ENCODE results near the gene CACNA2D2. TPM values are rescaled to one million over a fixed set of nuclear protein-coding genes. Genes with fewer than 3 reads are reported as not detected.

Gene CACNA2D2
- total RNA-seq, 1 donor from 2014 or later = 1.8 TPM

- intact Hi-C loops (cut with micrococcal nuclease) = no loop called here
Observed at GRCh38 chr3:50433954-50434353, 69.5 kb downstream of the CACNA2D2 start.

DNA sequence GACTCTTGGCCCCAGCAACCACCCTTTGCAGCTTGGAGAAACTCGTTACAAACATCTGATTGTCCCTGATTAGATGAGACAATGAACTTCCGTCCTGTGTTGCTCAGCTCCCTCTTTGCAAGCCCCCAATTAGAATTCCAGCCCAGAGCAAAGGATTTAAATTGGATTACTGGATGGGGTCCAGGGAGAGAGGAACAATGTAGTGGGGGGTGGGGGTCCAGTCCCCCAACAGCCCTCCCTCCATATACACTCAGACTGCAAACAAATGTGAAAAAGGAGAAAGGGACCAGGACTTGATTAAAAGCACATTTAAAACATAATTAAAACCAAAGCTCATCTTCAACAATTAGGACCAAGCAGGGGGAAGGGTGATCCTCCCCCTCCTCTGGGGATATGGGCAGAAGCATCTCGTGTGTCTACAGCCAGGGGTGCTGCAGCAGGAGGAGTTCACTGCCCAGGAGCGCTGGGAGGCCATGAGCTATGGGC lies 72.4 kb downstream of the CACNA2D2 start:
- intact Hi-C loops (cut with micrococcal nuclease) = no loop called here

- intact Hi-C loops (cut with micrococcal nuclease) = no loop called here
Observed at GRCh38 chr3:50430191-50430590, 73.2 kb downstream of the CACNA2D2 start.

GRCh38 chr3:50428007-50428633 lies 75.3 kb downstream of the CACNA2D2 start:
- intact Hi-C loops (cut with micrococcal nuclease) = no loop called here

DNA sequence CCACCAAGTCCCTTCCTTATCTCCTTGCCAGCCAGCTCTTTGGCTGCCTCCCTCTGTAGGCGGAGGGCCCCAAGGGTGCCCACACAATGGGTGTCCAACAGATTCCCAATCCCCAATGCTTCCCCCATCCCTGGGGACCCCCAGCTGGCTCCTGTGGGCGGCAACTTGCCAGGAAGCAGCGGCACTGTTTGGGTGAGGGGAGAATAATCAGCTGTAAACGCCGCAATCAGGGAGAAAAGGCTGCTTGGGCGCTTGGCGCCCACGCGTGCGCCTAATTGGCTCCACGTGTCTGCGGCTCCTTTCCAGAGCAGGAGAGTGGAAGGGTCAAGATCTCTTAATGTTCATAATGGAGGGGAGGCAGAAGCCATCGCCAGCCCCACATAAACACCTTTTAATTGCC lies 76.2 kb downstream of the CACNA2D2 start:
- intact Hi-C loops (cut with micrococcal nuclease) = no loop called here

DNA sequence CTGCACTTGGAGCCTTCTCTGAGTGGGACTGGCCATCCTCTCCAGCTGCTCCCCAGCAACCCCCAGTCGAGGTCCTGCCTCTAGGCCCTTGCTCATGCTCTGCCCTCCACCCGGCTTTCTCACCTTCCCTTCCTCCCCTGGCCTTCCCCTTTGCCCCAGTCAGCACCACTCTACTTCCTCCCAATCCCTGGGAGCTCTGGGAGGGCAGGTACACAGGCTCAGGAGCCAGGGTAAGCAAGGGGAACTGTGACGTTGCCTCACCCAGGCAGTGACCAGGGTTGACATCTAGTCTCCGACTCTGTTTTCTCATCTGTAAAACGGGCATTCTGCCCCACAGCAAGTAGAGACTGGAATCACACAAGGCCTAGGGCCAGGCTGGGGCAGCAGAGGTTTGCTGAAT lies 77.5 kb downstream of the CACNA2D2 start:
- intact Hi-C loops (cut with micrococcal nuclease) = no loop called here

GRCh38 chr3:50423543-50423942 lies 79.9 kb downstream of the CACNA2D2 start:
- intact Hi-C loops (cut with micrococcal nuclease) = no loop called here

DNA sequence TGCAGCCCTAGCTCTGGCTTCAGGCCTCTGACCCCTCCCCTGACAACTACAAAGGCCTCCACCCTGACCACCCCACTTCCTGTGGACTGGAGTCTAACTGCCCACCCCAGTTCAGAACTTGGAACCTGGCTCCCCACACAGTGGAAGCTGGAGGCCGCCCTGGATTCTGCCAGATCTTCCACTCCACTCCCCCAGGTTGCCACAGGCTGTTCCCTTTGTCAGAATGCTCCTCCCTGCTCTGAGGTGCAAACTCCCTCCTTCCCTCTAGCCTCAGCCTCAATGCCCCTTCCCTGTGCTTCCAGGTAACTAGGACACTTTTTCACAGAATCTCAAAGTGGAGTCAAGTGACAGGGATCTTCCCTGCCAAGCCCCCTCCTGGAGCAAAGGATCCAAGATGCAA lies 81.3 kb downstream of the CACNA2D2 start:
- intact Hi-C loops (cut with micrococcal nuclease) = no loop called here

- intact Hi-C loops (cut with micrococcal nuclease) = no loop called here
Observed at GRCh38 chr3:50419595-50420370, 83.7 kb downstream of the CACNA2D2 start.

- intact Hi-C loops (cut with micrococcal nuclease) = no loop called here
Observed at GRCh38 chr3:50418850-50419249, 84.6 kb downstream of the CACNA2D2 start.

GRCh38 chr3:50417637-50418033 lies 85.8 kb downstream of the CACNA2D2 start:
- intact Hi-C loops (cut with micrococcal nuclease) = no loop called here

- intact Hi-C loops (cut with micrococcal nuclease) = no loop called here
Observed at GRCh38 chr3:50416736-50417636, 86.4 kb downstream of the CACNA2D2 start.

GRCh38 chr3:50415816-50416215 lies 87.6 kb downstream of the CACNA2D2 start:
- intact Hi-C loops (cut with micrococcal nuclease) = no loop called here

- intact Hi-C loops (cut with micrococcal nuclease) = no loop called here
Observed at GRCh38 chr3:50415061-50415460, 88.4 kb downstream of the CACNA2D2 start.

DNA sequence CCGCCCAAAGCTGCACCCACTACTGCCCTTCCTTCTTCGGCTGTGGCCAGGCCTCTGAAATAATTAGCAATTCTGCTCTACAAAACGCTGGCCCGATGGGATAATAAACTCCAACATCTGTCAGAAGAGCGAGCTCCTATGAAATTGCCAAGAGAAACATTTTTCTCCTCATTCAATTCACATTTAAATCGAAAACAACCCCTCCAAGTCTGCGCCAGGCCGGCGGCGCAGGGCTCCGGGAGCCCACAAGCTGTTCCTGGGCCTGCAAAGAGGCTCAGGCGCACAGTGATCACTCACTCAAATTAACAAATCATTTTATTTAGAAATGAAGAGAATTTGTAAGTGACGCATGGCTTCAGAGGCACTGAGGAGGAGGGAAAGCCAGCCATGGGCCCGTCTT lies 88.8 kb downstream of the CACNA2D2 start:
- intact Hi-C loops (cut with micrococcal nuclease) = no loop called here

GRCh38 chr3:50412231-50412754 lies 91.1 kb downstream of the CACNA2D2 start:
- intact Hi-C loops (cut with micrococcal nuclease) = no loop called here

- intact Hi-C loops (cut with micrococcal nuclease) = no loop called here
Observed at GRCh38 chr3:50411229-50411628, 92.2 kb downstream of the CACNA2D2 start.

- intact Hi-C loops (cut with micrococcal nuclease) = no loop called here
Observed at GRCh38 chr3:50410608-50411139, 92.8 kb downstream of the CACNA2D2 start.

DNA sequence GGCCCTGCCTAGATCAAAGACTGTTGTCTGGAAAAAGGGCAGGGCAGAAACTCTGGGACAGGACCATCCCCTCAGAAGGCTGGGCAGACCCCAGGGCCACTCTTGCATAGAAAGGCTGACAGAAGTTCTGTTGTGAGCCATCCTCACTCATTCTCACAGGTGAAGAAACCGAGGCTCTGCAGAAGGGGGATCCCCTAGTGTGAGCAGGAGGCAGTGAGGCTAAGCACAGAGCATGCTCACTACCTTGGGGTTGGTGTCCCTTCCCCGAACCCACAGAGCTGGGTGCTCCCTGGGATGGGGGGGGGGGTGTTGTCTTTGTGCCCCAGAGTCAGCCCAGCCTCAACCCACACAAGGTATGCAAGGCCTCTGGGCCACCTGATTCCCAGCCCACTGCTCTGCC lies 93.2 kb downstream of the CACNA2D2 start:
- intact Hi-C loops (cut with micrococcal nuclease) = no loop called here

DNA sequence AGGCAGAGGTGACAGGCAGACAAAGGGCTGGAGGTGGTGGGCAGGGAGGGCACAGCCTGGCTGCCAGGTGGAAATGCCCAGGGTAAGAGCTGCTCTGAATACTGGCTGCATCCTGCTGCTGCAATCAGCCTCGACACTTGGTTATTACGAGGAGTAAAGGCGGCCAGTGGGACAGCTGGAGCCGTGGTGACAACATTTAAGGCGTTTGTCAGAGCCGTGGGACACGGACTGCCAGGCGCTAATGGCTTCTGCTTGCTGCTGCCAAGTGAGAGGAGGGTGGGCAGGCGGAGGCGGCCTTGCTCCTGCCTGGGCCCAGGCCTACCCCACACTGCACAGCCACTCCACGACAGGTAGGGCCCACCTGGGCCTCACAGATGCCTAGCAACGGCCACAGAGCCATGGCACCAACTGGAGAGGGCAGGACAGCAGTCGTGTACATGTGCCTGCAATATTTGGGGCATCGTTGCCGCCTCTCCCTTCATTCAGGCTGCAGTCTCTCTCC lies 94.9 kb downstream of the CACNA2D2 start:
- intact Hi-C loops (cut with micrococcal nuclease) = no loop called here

GRCh38 chr3:50406487-50406886 lies 96.9 kb downstream of the CACNA2D2 start:
- intact Hi-C loops (cut with micrococcal nuclease) = no loop called here
